ENCODE measurements around the gene SIAH2.
A peak's percentile ranks its signal among the peaks of the same experiment; 100 is the strongest.

Gene SIAH2

GRCh38 chr3:150764566-150764965 is 1.6 kb upstream of the SIAH2 start:
- Mint-ChIP-seq H3K4me1 (peaks cover 27% of the 10 kb centered on the region), H3K4me3 (peak overlapping the region; percentile 97 to 99 (median 98)), H3K27ac (no peak overlapping the region), H3K9me3 (no peaks in the 10 kb centered on the region), H3K36me3 (ENCODE audit: low read depth) (no peaks in the 10 kb centered on the region), H3K27me3 (ENCODE audit: low read depth) (peaks cover 4% of the 10 kb centered on the region)
- no peak for TF ChIP-seq CTCF (IDR thresholded peaks at IDR 0.05; ENCODE audit: unreplicated experiment in 3 of 3)

GRCh38 chr3:150763841-150764483 is 993 bp upstream of the SIAH2 start:
- Mint-ChIP-seq H3K36me3 (ENCODE audit: low read depth) (no peaks in the 10 kb centered on the region), H3K4me3 (peak overlapping the region; percentile 97 to 99 (median 98)), H3K27ac (peak overlapping the region; percentile 90 to 99 (median 94)), H3K9me3 (no peaks in the 10 kb centered on the region), H3K4me1 (peaks cover 28% of the 10 kb centered on the region), H3K27me3 (ENCODE audit: low read depth) (peaks cover 4% of the 10 kb centered on the region)
- TF ChIP-seq CTCF (IDR thresholded peaks at IDR 0.05; ENCODE audit: unreplicated experiment in 3 of 3): peak; percentile 24 to 47 (median 38)

GRCh38 chr3:150762662-150763121 is 277 bp downstream of the SIAH2 start:
- peak overlapping the region in 2 of 3 experiments; percentile 88 to 94 for H3K27ac Mint-ChIP-seq
- peaks cover 33% of the 10 kb centered on the region for H3K4me1 Mint-ChIP-seq
- peaks cover 4% of the 10 kb centered on the region for H3K27me3 Mint-ChIP-seq (ENCODE audit: low read depth)
- H3K4me3 Mint-ChIP-seq: peak overlapping the region; percentile 94 to 97 (median 97)
- peaks cover 3% of the 10 kb centered on the region for H3K36me3 Mint-ChIP-seq (ENCODE audit: low read depth)
- H3K9me3 Mint-ChIP-seq: no peaks in the 10 kb centered on the region
- TF ChIP-seq CTCF (IDR thresholded peaks at IDR 0.05; ENCODE audit: unreplicated experiment in 3 of 3): no peak

GRCh38 chr3:150761831-150762661 is 923 bp downstream of the SIAH2 start:
- Mint-ChIP-seq H3K36me3 (ENCODE audit: low read depth) (peaks cover 7% of the 10 kb centered on the region), H3K4me1 (peaks cover 33% of the 10 kb centered on the region), H3K9me3 (no peaks in the 10 kb centered on the region), H3K27ac (peak overlapping the region; percentile 86 to 94 (median 88)), H3K27me3 (ENCODE audit: low read depth) (peaks cover 4% of the 10 kb centered on the region), H3K4me3 (peak overlapping the region; percentile 94 to 97 (median 97))
- no peak for TF ChIP-seq CTCF (IDR thresholded peaks at IDR 0.05; ENCODE audit: unreplicated experiment in 3 of 3)

GRCh38 chr3:150760431-150761200 is 2.4 kb downstream of the SIAH2 start:
- no peaks in the 10 kb centered on the region for H3K9me3 Mint-ChIP-seq
- peaks cover 7% of the 10 kb centered on the region for H3K36me3 Mint-ChIP-seq (ENCODE audit: low read depth)
- peak overlapping the region; percentile 94 to 97 (median 97) for H3K4me3 Mint-ChIP-seq
- peak overlapping the region in 2 of 3 experiments; percentile 69 to 86 for H3K27ac Mint-ChIP-seq
- H3K4me1 Mint-ChIP-seq: peaks cover 33% of the 10 kb centered on the region
- no peaks in the 10 kb centered on the region for H3K27me3 Mint-ChIP-seq (ENCODE audit: low read depth)
- TF ChIP-seq CTCF (IDR thresholded peaks at IDR 0.05; ENCODE audit: unreplicated experiment in 3 of 3): no peak
